H1 (cell line): ENCODE results near the gene UGT3A1. TPM values are rescaled to one million over a fixed set of nuclear protein-coding genes. Genes with fewer than 3 reads are reported as not detected.

Experiments used
- CTCF ChIA-PET: fragments of 300-600 bp; sonication (Branson Sonifier 250); formaldehyde crosslinking; loops from one replicate; lab custom pipeline; 2021; ENCODE audit not compliant: partially characterized antibody; lab: Charles Lee
- POLR2A ChIA-PET: fragments of 300-600 bp; sonication (Branson Sonifier 250); formaldehyde crosslinking; loops from one replicate; lab custom pipeline; 2021; ENCODE audit warnings: inconsistent platforms; ENCODE audit not compliant: partially characterized antibody; lab: Charles Lee
- DNase-seq, 2 experiments: peaks; one replicate each; pipeline versions ENCODE4 v3.0.0 to v3.0.0-alpha.2; 2010 to 2022; ENCODE audit warnings: low spot score in 2 of 2, low read depth in 1 of 2, mixed read lengths in 1 of 2
- FAIRE-seq: peaks from 2 replicates; lab custom pipeline; 2011; peaks lifted over from hg19 to GRCh38; lab: Jason Lieb, UNC
- H2AFZ ChIP-seq: 2 replicates; pipeline ENCODE4 v1.8.1; 2012; ENCODE audit warnings: low read length, inconsistent platforms
- H2AK5ac ChIP-seq: 2 replicates; pipeline ENCODE4 v1.6.1; 2013; ENCODE audit warnings: low read depth, low read length
- H2BK120ac ChIP-seq: replicated peaks from 2 replicates; pipeline ENCODE3; 2013; ENCODE audit warnings: low read depth, low read length, inconsistent platforms
- H2BK12ac ChIP-seq: 2 replicates; pipeline ENCODE4 v1.6.1; 2013; ENCODE audit warnings: low read depth, low read length
- H2BK15ac ChIP-seq: 2 replicates; pipeline ENCODE4 v1.6.1; 2013; ENCODE audit warnings: low read length
- H2BK20ac ChIP-seq: 2 replicates; pipeline ENCODE4 v1.6.1; 2013; ENCODE audit warnings: low read length
- H2BK5ac ChIP-seq: 2 replicates; pipeline ENCODE4 v1.6.1; 2013; ENCODE audit warnings: low read depth, low read length
- H3K14ac ChIP-seq: 2 replicates; pipeline ENCODE4 v1.6.1; 2013; ENCODE audit warnings: inconsistent platforms; ENCODE audit not compliant: insufficient read length
- H3K18ac ChIP-seq: 2 replicates; pipeline ENCODE4 v1.6.1; 2013; ENCODE audit warnings: low read length; ENCODE audit errors: extremely low read depth
- H3K23ac ChIP-seq: 2 replicates; pipeline ENCODE4 v1.6.1; 2013; ENCODE audit warnings: inconsistent platforms; ENCODE audit not compliant: insufficient read length
- H3K23me2 ChIP-seq: 2 replicates; pipeline ENCODE4 v1.6.1; 2013; ENCODE audit warnings: low read depth, low read length
- H3K27ac ChIP-seq: 2 replicates; pipeline ENCODE4 v1.6.1; 2011; ENCODE audit warnings: low read depth, low read length, inconsistent platforms
- H3K27me3 ChIP-seq, 4 experiments: replicated peaks in 1 of 4; 1 replicate in 1 of 4; 2 replicates in 3 of 4; pipeline versions ENCODE4 v1.6.1 to v1.8.1; 2011 to 2013; ENCODE audit warnings: low read length in 3 of 4, mild to moderate bottlenecking in 3 of 4, inconsistent platforms in 2 of 4, mixed read lengths in 2 of 4, moderate library complexity in 1 of 4; ENCODE audit not compliant: control insufficient read depth in 3 of 4, insufficient read depth in 3 of 4; ENCODE audit errors: extremely low read depth in 1 of 4
- H3K36me3 ChIP-seq, 4 experiments: 2 replicates each; pipeline versions ENCODE4 v1.6.1 to v1.8.1; 2011 to 2013; ENCODE audit warnings: mild to moderate bottlenecking in 4 of 4, low read length in 3 of 4, moderate library complexity in 2 of 4, control low read depth in 1 of 4, inconsistent platforms in 1 of 4; ENCODE audit not compliant: insufficient read depth in 4 of 4, control insufficient read depth in 2 of 4
- H3K4ac ChIP-seq: replicated peaks from 2 replicates; pipeline ENCODE3; 2013; ENCODE audit warnings: low read length, low read depth, mixed read lengths, inconsistent platforms; ENCODE audit not compliant: insufficient read length
- H3K4me1 ChIP-seq, 4 experiments: replicated peaks in 1 of 4; 1 replicate in 1 of 4; 2 replicates in 3 of 4; pipeline versions ENCODE4 v1.6.1 to v1.8.1; 2011 to 2013; ENCODE audit warnings: low read length in 3 of 4, inconsistent platforms in 2 of 4, mixed read lengths in 1 of 4; ENCODE audit not compliant: insufficient read depth in 4 of 4, control insufficient read depth in 3 of 4
- H3K4me2 ChIP-seq, 2 experiments: 2 replicates each; pipeline versions ENCODE4 v1.6.1 to v1.8.1; 2011 to 2013; ENCODE audit warnings: low read depth in 2 of 2, low read length in 2 of 2, control low read depth in 1 of 2, inconsistent platforms in 1 of 2, mild to moderate bottlenecking in 1 of 2; ENCODE audit not compliant: insufficient read depth in 1 of 2
- H3K4me3 ChIP-seq, 4 experiments: fragments of 200-600, 300-600 bp in 1 of 4; sonication (generic), shearing (Covaris generic), sonication (Bioruptor Twin) in 1 of 4; 2 replicates each; pipeline versions ENCODE4 v1.5.1 to v1.8.1; 2011 to 2016; ENCODE audit warnings: low read length in 4 of 4, low read depth in 3 of 4, control low read depth in 2 of 4, inconsistent platforms in 2 of 4, mild to moderate bottlenecking in 2 of 4, mixed read lengths in 1 of 4, moderate library complexity in 1 of 4; ENCODE audit not compliant: insufficient read depth in 2 of 4; ENCODE audit errors: extremely low read depth in 1 of 4
- H3K56ac ChIP-seq: replicated peaks from 2 replicates; pipeline ENCODE3; 2013; ENCODE audit warnings: low read depth, mild to moderate bottlenecking, mixed read lengths, low read length, inconsistent platforms; ENCODE audit not compliant: insufficient read length
- H3K79me1 ChIP-seq: 2 replicates; pipeline ENCODE4 v1.6.1; 2013; ENCODE audit warnings: low read depth, low read length, control low read depth
- H3K79me2 ChIP-seq, 2 experiments: 2 replicates each; pipeline versions ENCODE4 v1.6.1 to v1.8.1; 2012 to 2013; ENCODE audit warnings: low read length in 2 of 2, mild to moderate bottlenecking in 2 of 2, inconsistent platforms in 1 of 2; ENCODE audit not compliant: insufficient read depth in 2 of 2, control insufficient read depth in 1 of 2
- H3K9ac ChIP-seq, 4 experiments: replicated peaks in 1 of 4; 1 replicate in 1 of 4; 2 replicates in 3 of 4; pipeline versions ENCODE4 v1.6.1 to v1.8.1; 2011 to 2013; ENCODE audit warnings: low read depth in 3 of 4, low read length in 3 of 4, control low read depth in 2 of 4, mild to moderate bottlenecking in 2 of 4, moderate library complexity in 2 of 4, inconsistent platforms in 1 of 4; ENCODE audit errors: extremely low read depth in 1 of 4
- H3K9me3 ChIP-seq, 2 experiments: 2 replicates each; pipeline versions ENCODE4 v1.6.1 to v1.8.1; 2012 to 2013; ENCODE audit warnings: mild to moderate bottlenecking in 2 of 2, moderate library complexity in 2 of 2, control low read depth in 1 of 2, inconsistent platforms in 1 of 2, low read depth in 1 of 2, low read length in 1 of 2, mixed read lengths in 1 of 2; ENCODE audit not compliant: insufficient read depth in 2 of 2
- H4K20me1 ChIP-seq, 2 experiments: replicated peaks in 1 of 2; 2 replicates each; pipeline versions ENCODE3 to v1.8.1; 2011 to 2013; ENCODE audit warnings: inconsistent platforms in 2 of 2, low read length in 2 of 2, mild to moderate bottlenecking in 1 of 2; ENCODE audit not compliant: insufficient read depth in 2 of 2, control insufficient read depth in 1 of 2
- H4K5ac ChIP-seq: 2 replicates; pipeline ENCODE4 v1.6.1; 2013; ENCODE audit warnings: low read length, low read depth, mixed read lengths, inconsistent platforms; ENCODE audit not compliant: insufficient read length
- H4K8ac ChIP-seq: 2 replicates; pipeline ENCODE4 v1.8.0; 2013; ENCODE audit warnings: mild to moderate bottlenecking, moderate library complexity, low read length, inconsistent platforms; ENCODE audit not compliant: insufficient read depth; ENCODE audit errors: extremely low read depth
- H4K91ac ChIP-seq: replicated peaks from 2 replicates; pipeline ENCODE3; 2013; ENCODE audit warnings: low read length, mixed read lengths, inconsistent platforms; ENCODE audit not compliant: insufficient read length
- BACH1 ChIP-seq: IDR thresholded peaks from 2 replicates; pipeline ENCODE4 v1.6.1; 2012; ENCODE audit warnings: low read length, improper control_type of control experiment
- CBX8 ChIP-seq: fragments of 300-800, 300-1000 bp; sonication (generic); IDR thresholded peaks from 2 replicates; pipeline ENCODE4 v1.7.1; 2016; ENCODE audit warnings: low read depth, low read length, borderline replicate concordance
- CHD1 ChIP-seq: IDR thresholded peaks from 2 replicates; pipeline ENCODE4 v1.6.1; 2012; ENCODE audit warnings: low read depth, low read length, improper control_type of control experiment
- EGR1 ChIP-seq: IDR thresholded peaks from 2 replicates; pipeline ENCODE4 v1.6.1; 2011; ENCODE audit warnings: low read depth, low read length, borderline replicate concordance
- EZH2 ChIP-seq: fragments of 200-600 bp; sonication (generic); IDR thresholded peaks from 2 replicates; pipeline ENCODE4 v1.7.1; 2012; ENCODE audit warnings: low read depth, mild to moderate bottlenecking, moderate library complexity, low read length, inconsistent platforms; ENCODE audit not compliant: severe bottlenecking
- FOSL1 ChIP-seq: IDR thresholded peaks from 2 replicates; pipeline ENCODE4 v1.6.1; 2011; ENCODE audit warnings: mild to moderate bottlenecking, low read depth, low read length, moderate library complexity; ENCODE audit not compliant: insufficient read depth
- GTF2F1 ChIP-seq: IDR thresholded peaks from 2 replicates; pipeline ENCODE4 v1.6.1; 2012; ENCODE audit warnings: low read depth, low read length, improper control_type of control experiment, borderline replicate concordance
- RFX5 ChIP-seq: IDR thresholded peaks from 2 replicates; pipeline ENCODE4 v1.6.1; 2011; ENCODE audit warnings: low read depth, low read length, improper control_type of control experiment, borderline replicate concordance
- SIX5 ChIP-seq: IDR thresholded peaks from 2 replicates; pipeline ENCODE4 v1.6.1; 2011; ENCODE audit warnings: mild to moderate bottlenecking, low read depth, low read length
- SP2 ChIP-seq: IDR thresholded peaks from 2 replicates; pipeline ENCODE4 v1.6.1; 2012; ENCODE audit warnings: mild to moderate bottlenecking, low read length, inconsistent platforms
- TAF1 ChIP-seq: IDR thresholded peaks from 2 replicates; pipeline ENCODE4 v1.6.1; 2011; ENCODE audit warnings: mild to moderate bottlenecking, low read depth, low read length
- TBP ChIP-seq: IDR thresholded peaks from 2 replicates; pipeline ENCODE4 v1.6.1; 2011; ENCODE audit warnings: low read depth, low read length, improper control_type of control experiment
- YY1 ChIP-seq: IDR thresholded peaks from 2 replicates; pipeline ENCODE4 v1.6.1; 2011; ENCODE audit warnings: low read depth, mild to moderate bottlenecking, low read length
- WGBS, 2 experiments: shearing (Covaris generic) in 1 of 2; methylation state at CpG; one replicate each; pipeline versions ENCODE4 v1.1.6 to v1.1.7; 2013 to 2015; ENCODE audit warnings: low lambda C conversion rate in 2 of 2, mixed read lengths in 2 of 2, inconsistent platforms in 1 of 2, low coverage in 1 of 2, missing lambda C conversion rate in 1 of 2; ENCODE audit not compliant: insufficient replicate concordance in 2 of 2, insufficient coverage in 1 of 2, insufficient read length in 1 of 2; ENCODE audit errors: extremely low coverage in 1 of 2, missing lambda C conversion rate in 1 of 2; 5-methylcytosine and 5-hydroxymethylcytosine counted together
- polyA plus RNA-seq, 7 experiments: library from polyadenylated mRNA; depleted of rRNA in 3 of 7; stranded (reverse) in 5 of 7; unstranded in 2 of 7; fragments of >200 nt in 5 of 7; fragments of 200-250 nt in 2 of 7; gene quantifications; 1 replicate in 5 of 7; 2 replicates in 1 of 7; 4 replicates in 1 of 7; pipeline versions ENCODE4 v1.2.1 to v1.2.3, GENCODE V29; 2011 to 2013; ENCODE audit warnings: missing spikeins in 2 of 7, mixed read lengths in 2 of 7
- total RNA-seq: library from RNA; stranded (reverse); fragmentation: NEBNext Ultra II Directional; extraction: Animal tissue kit (Norgen Biotek cat#: 25700); gene quantifications from 2 replicates; pipeline ENCODE4 v1.2.1, GENCODE V29; 2021

UGT3A1 gene
- total and polyA plus RNA-seq, 2 of the 8 experiments (the other 6 are each of a cell fraction or from before 2014, with no cell fraction given), result 2.4 to 3.4 TPM

DNA sequence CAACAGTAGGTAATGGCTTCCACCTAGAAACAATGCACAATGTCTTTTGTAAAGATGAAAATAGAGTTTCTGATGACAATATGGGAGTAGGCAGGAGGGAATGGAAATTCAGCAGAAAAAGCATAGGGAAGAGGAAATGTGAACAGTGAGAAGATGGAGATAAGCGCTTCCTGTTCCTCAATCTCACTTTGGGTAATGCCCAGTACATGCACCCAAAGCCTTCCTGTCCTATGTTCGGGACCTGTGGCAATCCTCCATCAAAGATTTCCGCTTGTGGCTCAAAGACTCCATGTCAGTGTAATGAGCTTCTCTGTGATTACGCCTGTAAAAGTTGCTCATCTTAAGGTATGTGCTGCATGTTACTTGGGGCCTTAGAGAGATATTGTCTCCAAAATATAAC, 2.7 kb downstream of the UGT3A1 start:
- no peaks in the 10 kb centered on the region for H3K9me3 ChIP-seq
- H3K27ac ChIP-seq, result no peak overlapping the region
- 80% methylated on average over 4 of the region's 4 CpGs; no CpG with 5 or more reads in 1 of the 2 experiments for WGBS, 2 experiments
- TF ChIP-seq TAF1 (no peak), RFX5 (no peak), EZH2 (no peak), CBX8 (no peak), SIX5 (no peak), TBP (no peak), BACH1 (no peak), GTF2F1 (no peak), FOSL1 (no peak), CHD1 (no peak), YY1 (no peak), EGR1 (no peak), SP2 (no peak)
- H3K23ac ChIP-seq, result no peak overlapping the region
- H2BK20ac ChIP-seq, result no peak overlapping the region
- H3K14ac ChIP-seq, result no peak overlapping the region
- no peak overlapping the region for H3K4ac ChIP-seq
- no peak overlapping the region for H2AK5ac ChIP-seq
- H3K9ac ChIP-seq, result no peak overlapping the region
- H3K18ac ChIP-seq, result no peak overlapping the region
- H2BK12ac ChIP-seq, result no peak overlapping the region
- DNase-seq (no peak), FAIRE-seq (no peak)
- H3K56ac ChIP-seq, result no peak overlapping the region
- H3K79me1 ChIP-seq, result no peaks in the 10 kb centered on the region
- H4K8ac ChIP-seq, result no peak overlapping the region
- H2BK120ac ChIP-seq, result no peak overlapping the region
- no peak overlapping the region for H2BK15ac ChIP-seq
- H3K23me2 ChIP-seq, result peaks cover 7% of the 10 kb centered on the region; the same call in 1 of the 2 replicates
- H4K20me1 ChIP-seq, result no peaks in the 10 kb centered on the region
- no peak overlapping the region for H4K91ac ChIP-seq
- POLR2A ChIA-PET, result no interaction called here
- no peak overlapping the region for H2AFZ ChIP-seq
- CTCF ChIA-PET, result interaction anchor here (1.2 to 1.7 kb wide), 4 partner anchors 10 to 90 kb away, joined by 3 to 6 read pairs (median 4); no protein-coding TSS in a partner anchor
- peaks cover 0 to 11% (median 6%) of the 10 kb centered on the region in 4 experiments; a peak in 5 of 7 replicates for H3K27me3 ChIP-seq
- no peaks in the 10 kb centered on the region for H3K36me3 ChIP-seq
- no peak overlapping the region for H4K5ac ChIP-seq
- no peak overlapping the region for H2BK5ac ChIP-seq
- no peaks in the 10 kb centered on the region for H3K79me2 ChIP-seq
- H3K4me1 ChIP-seq, result peaks cover 0 to 1% (median 0%) of the 10 kb centered on the region in 4 experiments; a peak in 2 of 7 replicates
- H3K4me3 ChIP-seq, result no peak overlapping the region
- H3K4me2 ChIP-seq, result no peak overlapping the region
